Measurements from ENCODE around the gene NTRK2.

The NTRK2 gene

DNA sequence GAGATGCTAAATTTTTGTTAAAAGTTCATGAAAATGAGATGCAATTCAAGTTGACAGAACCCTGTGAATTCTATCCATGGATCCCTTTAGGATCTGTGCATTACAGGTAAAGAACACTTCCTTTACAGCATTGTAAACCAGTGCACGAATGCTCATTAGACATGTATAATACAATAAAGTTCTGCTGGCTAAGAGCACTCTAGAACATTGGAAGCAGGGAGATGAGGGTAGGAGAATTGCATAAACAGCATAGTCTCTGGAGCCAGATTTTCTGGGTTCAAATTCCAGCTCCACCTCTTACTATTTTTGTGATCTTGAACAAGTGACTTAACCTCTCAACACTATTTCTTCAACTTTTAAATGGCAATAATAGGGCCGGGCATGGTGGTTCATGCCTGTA is 300.2 kb downstream of the NTRK2 start:
- no peak for DNase-seq (ENCODE audit: low read depth in 2 of 2)

DNA sequence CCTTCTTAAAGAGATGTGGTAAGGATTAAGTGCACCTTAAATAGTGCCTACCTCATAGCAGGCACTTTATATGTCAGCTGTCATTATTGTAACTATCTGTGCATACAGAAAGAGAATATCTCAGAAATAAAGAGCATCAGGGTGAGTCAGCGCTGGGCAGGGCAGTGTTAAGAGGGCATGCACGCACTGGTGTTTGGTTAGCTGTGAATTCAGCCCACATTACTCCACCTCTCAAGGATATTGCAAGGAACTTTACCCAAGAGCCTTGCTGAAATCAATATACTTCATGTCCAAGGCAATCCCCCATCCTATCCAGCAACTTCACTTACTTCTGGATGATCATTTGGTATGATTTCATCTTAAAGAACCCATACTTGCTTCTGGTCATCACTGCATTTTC is 300.9 kb downstream of the NTRK2 start:
- no peak for DNase-seq (ENCODE audit: low read depth in 2 of 2)

GRCh38 chr9:84971571-84971970 is 302.0 kb downstream of the NTRK2 start:
- DNase-seq (ENCODE audit: low read depth in 2 of 2), result no peak

- no peak for DNase-seq (ENCODE audit: low read depth in 2 of 2)
Observed at GRCh38 chr9:84974258-84974657, 304.7 kb downstream of the NTRK2 start.

GRCh38 chr9:84974855-84975254 is 305.3 kb downstream of the NTRK2 start:
- no peak for DNase-seq (ENCODE audit: low read depth in 2 of 2)

DNA sequence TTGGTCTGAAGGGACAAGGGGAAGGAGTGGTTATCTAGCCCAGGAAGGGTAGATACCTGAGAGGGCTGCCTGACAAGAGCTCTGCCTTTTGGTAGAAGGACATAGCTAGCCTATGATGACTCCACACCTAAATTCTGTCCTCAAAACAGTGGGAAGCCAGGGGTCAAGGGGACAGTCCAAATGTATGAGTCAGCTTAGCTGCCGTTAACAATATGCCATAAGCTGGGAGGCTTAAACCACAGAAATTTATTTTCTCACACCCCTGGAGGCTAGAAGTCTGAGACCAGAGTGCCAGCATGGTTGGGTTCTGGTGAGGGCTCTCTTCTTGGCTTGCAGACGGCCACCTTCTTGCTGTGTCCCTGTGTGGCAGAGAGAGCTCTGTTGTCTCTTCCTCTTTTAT is 306.4 kb downstream of the NTRK2 start:
- DNase-seq (ENCODE audit: low read depth in 2 of 2), result no peak

DNA sequence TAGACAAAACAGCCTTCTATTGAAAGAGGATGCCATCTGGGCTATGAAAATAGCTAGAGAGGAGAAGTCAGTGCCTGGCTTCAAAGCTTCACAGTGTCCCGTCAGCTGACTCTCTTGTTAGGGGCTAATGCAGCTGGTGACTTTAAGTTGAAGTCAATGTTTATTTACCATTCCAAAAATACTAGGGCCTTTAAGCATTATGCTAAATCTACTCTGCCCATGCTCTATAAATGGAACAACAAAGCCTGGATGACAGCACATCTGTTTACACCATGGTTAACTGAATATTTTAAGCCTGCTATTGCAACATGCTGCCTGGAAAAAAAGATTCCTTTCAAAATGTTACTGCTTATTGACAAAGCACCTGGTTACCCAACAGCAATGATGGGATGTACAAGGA is 309.1 kb downstream of the NTRK2 start:
- no peak for DNase-seq (ENCODE audit: low read depth in 2 of 2)

DNA sequence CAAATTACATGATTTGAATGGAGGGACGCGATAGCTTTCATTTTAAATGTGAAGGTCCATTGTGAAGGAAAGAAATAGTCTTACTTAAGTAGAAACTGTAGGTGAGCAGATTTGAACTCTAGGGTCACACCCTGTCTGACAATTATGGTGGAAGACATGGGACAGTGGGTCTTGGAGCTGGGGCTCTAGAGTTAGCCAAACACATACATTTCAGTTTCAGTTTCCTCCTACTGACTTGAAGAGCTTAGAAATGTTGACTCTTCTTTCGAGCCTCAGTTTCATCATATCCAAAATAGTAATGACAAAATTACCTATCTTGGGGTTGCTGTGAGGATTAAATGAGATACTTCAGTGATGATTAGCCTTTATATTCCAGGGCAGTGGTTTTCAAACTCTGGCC is 314.2 kb downstream of the NTRK2 start:
- DNase-seq (ENCODE audit: low read depth in 2 of 2), result no peak

GRCh38 chr9:84988621-84989020 is 319.1 kb downstream of the NTRK2 start:
- no peak for DNase-seq (ENCODE audit: low read depth in 2 of 2)

- no peak for DNase-seq (ENCODE audit: low read depth in 2 of 2)
Observed at GRCh38 chr9:84990416-84990815, 320.9 kb downstream of the NTRK2 start.

DNA sequence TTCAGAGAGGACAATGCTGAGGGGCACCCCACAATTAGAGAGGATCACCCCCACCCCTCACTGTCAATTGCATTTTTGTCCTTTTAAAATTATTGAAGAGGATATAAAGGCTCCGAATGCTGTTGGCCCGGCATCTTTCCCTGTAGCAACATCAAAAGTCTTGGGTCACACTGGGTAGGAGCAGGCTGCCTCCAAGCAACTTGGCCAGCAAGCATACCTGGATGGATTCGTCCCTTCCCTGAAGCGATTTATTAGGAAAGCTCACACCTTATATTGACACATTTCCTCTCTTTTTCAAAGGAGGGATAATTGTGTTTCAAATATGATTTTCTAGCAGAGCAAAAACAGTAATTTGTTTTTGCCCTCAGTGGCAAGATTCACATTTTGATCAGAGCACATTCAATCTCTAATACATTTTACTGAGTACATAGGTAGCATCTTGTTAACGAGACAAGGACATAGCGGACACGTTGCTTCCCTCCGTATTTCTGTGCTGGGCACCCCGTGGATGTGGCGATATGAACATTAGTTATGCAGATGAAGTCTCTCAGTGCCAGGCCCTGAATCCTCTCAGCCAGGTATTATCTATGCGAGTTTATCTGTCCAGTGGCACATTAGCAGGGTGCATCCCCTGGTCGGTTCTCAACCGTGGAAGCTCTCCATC is 321.5 kb downstream of the NTRK2 start:
- DNase-seq (ENCODE audit: low read depth in 2 of 2), result no peak

- DNase-seq (ENCODE audit: low read depth in 2 of 2), result no peak
Observed at GRCh38 chr9:84991514-84991870, 322.0 kb downstream of the NTRK2 start.

- no peak for DNase-seq (ENCODE audit: low read depth in 2 of 2)
Observed at GRCh38 chr9:84992381-84992780, 322.9 kb downstream of the NTRK2 start.

GRCh38 chr9:84993105-84993504 is 323.6 kb downstream of the NTRK2 start:
- no peak for DNase-seq (ENCODE audit: low read depth in 2 of 2)

- DNase-seq (ENCODE audit: low read depth in 2 of 2), result no peak
Observed at GRCh38 chr9:84996029-84996428, 326.5 kb downstream of the NTRK2 start.

- DNase-seq (ENCODE audit: low read depth in 2 of 2), result no peak
Observed at GRCh38 chr9:84996716-84997115, 327.2 kb downstream of the NTRK2 start.

DNA sequence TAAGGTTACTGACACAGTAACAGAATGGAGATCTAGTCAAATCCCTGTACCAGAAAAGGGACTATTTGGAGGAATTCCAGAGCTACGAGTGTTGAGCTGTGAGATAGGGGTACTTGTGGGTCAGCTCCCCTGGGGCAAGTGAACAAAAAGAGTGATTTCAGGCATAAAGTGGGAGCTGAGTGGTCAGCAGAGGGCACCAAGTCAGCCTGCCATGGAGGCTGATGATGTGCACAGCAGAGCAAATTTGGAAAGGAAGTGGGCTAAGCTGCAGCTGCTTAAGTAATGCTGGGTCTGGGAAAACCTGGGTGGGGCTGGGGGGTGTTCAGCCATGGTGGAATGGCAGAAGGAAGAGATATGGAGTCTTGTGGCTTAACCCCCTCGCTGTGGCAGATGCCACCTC is 327.9 kb downstream of the NTRK2 start:
- DNase-seq (ENCODE audit: low read depth in 2 of 2), result no peak

DNA sequence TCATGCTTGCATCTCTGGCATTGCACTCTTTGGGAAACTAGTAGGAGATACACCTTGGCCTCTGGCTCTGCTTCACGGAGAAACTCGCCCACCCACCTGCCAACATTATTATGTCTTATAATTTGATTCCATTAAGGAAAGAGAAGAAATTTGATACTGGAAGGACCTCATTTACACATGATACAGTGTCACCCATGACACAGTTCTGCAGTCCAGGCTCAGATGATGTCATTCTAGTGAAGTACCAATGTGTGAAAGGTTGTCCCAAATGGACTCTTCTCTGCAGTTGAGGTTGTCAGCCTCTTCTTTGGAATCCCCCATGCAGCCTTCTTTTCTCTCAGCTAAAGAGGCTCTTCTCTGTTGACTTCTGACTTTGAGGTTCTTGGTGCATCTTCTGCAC is 329.1 kb downstream of the NTRK2 start:
- no peak for DNase-seq (ENCODE audit: low read depth in 2 of 2)

DNA sequence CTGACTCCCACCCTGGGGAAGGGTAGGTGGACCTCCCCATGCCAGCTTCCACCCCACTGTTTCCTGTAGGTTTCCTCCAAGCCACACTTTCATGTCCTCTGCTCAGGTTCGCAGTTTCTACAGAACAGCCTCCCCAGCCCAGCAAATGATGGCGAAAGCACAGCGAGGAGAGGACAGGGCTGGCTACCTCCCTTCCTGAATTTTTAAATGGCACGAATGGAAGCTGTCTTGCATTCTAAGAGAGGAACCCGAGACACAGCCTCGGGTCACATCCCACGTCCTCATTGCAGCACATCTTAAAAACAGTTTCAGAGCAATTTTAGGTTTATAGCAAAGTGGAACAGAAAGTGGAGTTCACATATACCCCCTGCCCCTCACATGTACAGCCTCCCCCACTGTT is 330.3 kb downstream of the NTRK2 start:
- DNase-seq (ENCODE audit: low read depth in 2 of 2), result no peak

GRCh38 chr9:85001925-85002324 is 332.4 kb downstream of the NTRK2 start:
- no peak for DNase-seq (ENCODE audit: low read depth in 2 of 2)

DNA sequence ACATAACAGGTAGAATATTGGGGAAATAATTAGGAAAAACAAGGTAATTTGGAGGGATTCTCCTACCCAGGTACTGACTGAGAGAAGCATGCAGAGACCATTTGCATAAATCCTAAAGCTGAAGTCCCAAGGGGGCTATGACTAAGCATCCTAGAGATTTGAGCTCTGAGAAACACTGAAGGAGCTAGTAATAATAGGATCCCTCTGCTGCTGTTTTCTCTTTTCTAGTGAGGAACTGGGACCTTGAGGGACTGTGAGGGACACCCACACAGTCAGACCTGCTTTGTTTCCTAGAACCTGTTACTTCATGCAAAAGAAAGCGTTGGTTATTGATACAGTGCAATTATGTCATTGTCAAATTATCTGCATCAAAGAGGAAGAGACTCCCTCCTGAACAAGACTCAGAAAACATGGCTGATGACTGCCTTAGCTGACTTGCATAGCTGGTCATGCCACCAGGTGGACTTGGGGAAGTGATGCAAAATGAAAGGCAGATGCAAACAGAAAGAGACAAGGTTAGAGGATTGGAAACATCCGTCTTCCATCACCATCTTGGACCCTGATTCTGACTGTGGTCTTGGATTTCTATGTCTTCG is 335.4 kb downstream of the NTRK2 start:
- no peak for DNase-seq (ENCODE audit: low read depth in 2 of 2)

GRCh38 chr9:85007748-85008147 is 338.2 kb downstream of the NTRK2 start:
- no peak for DNase-seq (ENCODE audit: low read depth in 2 of 2)

- no peak for DNase-seq (ENCODE audit: low read depth in 2 of 2)
Observed at GRCh38 chr9:85008215-85008614, 338.7 kb downstream of the NTRK2 start.

- DNase-seq (ENCODE audit: low read depth in 2 of 2), result no peak
Observed at GRCh38 chr9:85009251-85009650, 339.7 kb downstream of the NTRK2 start.

All from stimulated activated CD8-positive, alpha-beta memory T cell treated with anti-CD3 and anti-CD28 coated beads, Interleukin-15, amount 100 ng/mL, for 48 hours (primary cell).